Measurements from ENCODE around the gene VIM. TPM values are rescaled to one million over a fixed set of nuclear protein-coding genes. Genes with fewer than 3 reads are reported as not detected.

VIM gene
- total and polyA plus RNA-seq, 2 experiments from 2014 or later: 131 to 228 TPM

- no peak for ATAC-seq
- peaks cover 54% of the 10 kb centered on the region for H3K4me1 Mint-ChIP-seq
- 0 out of 2 replicates have a peak overlapping the region, but pooled peaks have one; percentile 97 for H3K27ac Mint-ChIP-seq
These were observed 25.5 kb upstream of the VIM start for GRCh38 chr10:17202506-17202905.

More at GRCh38 chr10:17202506-17202905, 25.5 kb upstream of the VIM start:
- Histone ChIP-seq H3K36me3 (ENCODE audit: insufficient read depth) (no peaks in the 10 kb centered on the region), H3F3A (replicated peaks; ENCODE audit: low read depth) (no peaks in the 10 kb centered on the region), H2AFZ (peak overlapping the region; percentile 28), H3K27ac (ENCODE audit: low read depth) (peak overlapping the region; percentile 80), H3K4me3 (no peak overlapping the region), H3K9me2 (ENCODE audit: insufficient read depth) (no peaks in the 10 kb centered on the region), H3K4me2 (0 out of 2 replicates have a peak overlapping the region, but pooled peaks have one; percentile 93), H3K27me3 (ENCODE audit: insufficient read depth) (no peaks in the 10 kb centered on the region), H3K4me1 (ENCODE audit: insufficient read depth) (peaks cover 37% of the 10 kb centered on the region), H4K20me1 (replicated peaks; ENCODE audit: insufficient read depth) (no peaks in the 10 kb centered on the region), H3K79me2 (replicated peaks; ENCODE audit: insufficient read depth) (peaks cover 16% of the 10 kb centered on the region)
- Mint-ChIP-seq H3K4me3 (no peak overlapping the region; the same call in 2 of the 3 replicates), H3K27me3 (ENCODE audit: insufficient read depth, low read depth, poor library complexity) (no peaks in the 10 kb centered on the region), H3K9me3 (no peaks in the 10 kb centered on the region), H3K36me3 (ENCODE audit: low read depth) (no peaks in the 10 kb centered on the region)
- DNase-seq (ENCODE audit: low spot score): no peak
- TF ChIP-seq NANOG (IDR thresholded peaks at IDR 0.05; ENCODE audit: borderline replicate concordance) (no peak), POLR2AphosphoS5 (IDR thresholded peaks at IDR 0.05; ENCODE audit: low read depth) (no peak), EZH2phosphoT487 (IDR thresholded peaks at IDR 0.05; ENCODE audit: unreplicated experiment) (no peak), EZH2 (IDR thresholded peaks at IDR 0.05; ENCODE audit: low read depth, unreplicated experiment) (no peak), STAT1 (IDR thresholded peaks at IDR 0.05; ENCODE audit: unreplicated experiment) (no peak), CTCF (conservative IDR thresholded peaks at IDR 0.05; ENCODE audit: low read depth in 2 of 2) (no peak), ZNF114 (CRISPR knock-in tag; IDR thresholded peaks at IDR 0.05) (no peak), JUNB (IDR thresholded peaks at IDR 0.05; ENCODE audit: unreplicated experiment) (no peak), ZNF331 (CRISPR knock-in tag; IDR thresholded peaks at IDR 0.05; ENCODE audit: low read depth) (no peak), CREB1 (CRISPR knock-in tag; IDR thresholded peaks at IDR 0.05; ENCODE audit: low read depth) (no peak)
- TF ChIP-seq, protein P1, sequence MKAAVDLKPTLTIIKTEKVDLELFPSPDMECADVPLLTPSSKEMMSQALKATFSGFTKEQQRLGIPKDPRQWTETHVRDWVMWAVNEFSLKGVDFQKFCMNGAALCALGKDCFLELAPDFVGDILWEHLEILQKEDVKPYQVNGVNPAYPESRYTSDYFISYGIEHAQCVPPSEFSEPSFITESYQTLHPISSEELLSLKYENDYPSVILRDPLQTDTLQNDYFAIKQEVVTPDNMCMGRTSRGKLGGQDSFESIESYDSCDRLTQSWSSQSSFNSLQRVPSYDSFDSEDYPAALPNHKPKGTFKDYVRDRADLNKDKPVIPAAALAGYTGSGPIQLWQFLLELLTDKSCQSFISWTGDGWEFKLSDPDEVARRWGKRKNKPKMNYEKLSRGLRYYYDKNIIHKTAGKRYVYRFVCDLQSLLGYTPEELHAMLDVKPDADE (IDR thresholded peaks at IDR 0.05): no peak
- TF ChIP-seq, protein P2, sequence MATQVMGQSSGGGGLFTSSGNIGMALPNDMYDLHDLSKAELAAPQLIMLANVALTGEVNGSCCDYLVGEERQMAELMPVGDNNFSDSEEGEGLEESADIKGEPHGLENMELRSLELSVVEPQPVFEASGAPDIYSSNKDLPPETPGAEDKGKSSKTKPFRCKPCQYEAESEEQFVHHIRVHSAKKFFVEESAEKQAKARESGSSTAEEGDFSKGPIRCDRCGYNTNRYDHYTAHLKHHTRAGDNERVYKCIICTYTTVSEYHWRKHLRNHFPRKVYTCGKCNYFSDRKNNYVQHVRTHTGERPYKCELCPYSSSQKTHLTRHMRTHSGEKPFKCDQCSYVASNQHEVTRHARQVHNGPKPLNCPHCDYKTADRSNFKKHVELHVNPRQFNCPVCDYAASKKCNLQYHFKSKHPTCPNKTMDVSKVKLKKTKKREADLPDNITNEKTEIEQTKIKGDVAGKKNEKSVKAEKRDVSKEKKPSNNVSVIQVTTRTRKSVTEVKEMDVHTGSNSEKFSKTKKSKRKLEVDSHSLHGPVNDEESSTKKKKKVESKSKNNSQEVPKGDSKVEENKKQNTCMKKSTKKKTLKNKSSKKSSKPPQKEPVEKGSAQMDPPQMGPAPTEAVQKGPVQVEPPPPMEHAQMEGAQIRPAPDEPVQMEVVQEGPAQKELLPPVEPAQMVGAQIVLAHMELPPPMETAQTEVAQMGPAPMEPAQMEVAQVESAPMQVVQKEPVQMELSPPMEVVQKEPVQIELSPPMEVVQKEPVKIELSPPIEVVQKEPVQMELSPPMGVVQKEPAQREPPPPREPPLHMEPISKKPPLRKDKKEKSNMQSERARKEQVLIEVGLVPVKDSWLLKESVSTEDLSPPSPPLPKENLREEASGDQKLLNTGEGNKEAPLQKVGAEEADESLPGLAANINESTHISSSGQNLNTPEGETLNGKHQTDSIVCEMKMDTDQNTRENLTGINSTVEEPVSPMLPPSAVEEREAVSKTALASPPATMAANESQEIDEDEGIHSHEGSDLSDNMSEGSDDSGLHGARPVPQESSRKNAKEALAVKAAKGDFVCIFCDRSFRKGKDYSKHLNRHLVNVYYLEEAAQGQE (IDR thresholded peaks at IDR 0.05; ENCODE audit: unreplicated experiment): no peak
- TF ChIP-seq, protein P3, sequence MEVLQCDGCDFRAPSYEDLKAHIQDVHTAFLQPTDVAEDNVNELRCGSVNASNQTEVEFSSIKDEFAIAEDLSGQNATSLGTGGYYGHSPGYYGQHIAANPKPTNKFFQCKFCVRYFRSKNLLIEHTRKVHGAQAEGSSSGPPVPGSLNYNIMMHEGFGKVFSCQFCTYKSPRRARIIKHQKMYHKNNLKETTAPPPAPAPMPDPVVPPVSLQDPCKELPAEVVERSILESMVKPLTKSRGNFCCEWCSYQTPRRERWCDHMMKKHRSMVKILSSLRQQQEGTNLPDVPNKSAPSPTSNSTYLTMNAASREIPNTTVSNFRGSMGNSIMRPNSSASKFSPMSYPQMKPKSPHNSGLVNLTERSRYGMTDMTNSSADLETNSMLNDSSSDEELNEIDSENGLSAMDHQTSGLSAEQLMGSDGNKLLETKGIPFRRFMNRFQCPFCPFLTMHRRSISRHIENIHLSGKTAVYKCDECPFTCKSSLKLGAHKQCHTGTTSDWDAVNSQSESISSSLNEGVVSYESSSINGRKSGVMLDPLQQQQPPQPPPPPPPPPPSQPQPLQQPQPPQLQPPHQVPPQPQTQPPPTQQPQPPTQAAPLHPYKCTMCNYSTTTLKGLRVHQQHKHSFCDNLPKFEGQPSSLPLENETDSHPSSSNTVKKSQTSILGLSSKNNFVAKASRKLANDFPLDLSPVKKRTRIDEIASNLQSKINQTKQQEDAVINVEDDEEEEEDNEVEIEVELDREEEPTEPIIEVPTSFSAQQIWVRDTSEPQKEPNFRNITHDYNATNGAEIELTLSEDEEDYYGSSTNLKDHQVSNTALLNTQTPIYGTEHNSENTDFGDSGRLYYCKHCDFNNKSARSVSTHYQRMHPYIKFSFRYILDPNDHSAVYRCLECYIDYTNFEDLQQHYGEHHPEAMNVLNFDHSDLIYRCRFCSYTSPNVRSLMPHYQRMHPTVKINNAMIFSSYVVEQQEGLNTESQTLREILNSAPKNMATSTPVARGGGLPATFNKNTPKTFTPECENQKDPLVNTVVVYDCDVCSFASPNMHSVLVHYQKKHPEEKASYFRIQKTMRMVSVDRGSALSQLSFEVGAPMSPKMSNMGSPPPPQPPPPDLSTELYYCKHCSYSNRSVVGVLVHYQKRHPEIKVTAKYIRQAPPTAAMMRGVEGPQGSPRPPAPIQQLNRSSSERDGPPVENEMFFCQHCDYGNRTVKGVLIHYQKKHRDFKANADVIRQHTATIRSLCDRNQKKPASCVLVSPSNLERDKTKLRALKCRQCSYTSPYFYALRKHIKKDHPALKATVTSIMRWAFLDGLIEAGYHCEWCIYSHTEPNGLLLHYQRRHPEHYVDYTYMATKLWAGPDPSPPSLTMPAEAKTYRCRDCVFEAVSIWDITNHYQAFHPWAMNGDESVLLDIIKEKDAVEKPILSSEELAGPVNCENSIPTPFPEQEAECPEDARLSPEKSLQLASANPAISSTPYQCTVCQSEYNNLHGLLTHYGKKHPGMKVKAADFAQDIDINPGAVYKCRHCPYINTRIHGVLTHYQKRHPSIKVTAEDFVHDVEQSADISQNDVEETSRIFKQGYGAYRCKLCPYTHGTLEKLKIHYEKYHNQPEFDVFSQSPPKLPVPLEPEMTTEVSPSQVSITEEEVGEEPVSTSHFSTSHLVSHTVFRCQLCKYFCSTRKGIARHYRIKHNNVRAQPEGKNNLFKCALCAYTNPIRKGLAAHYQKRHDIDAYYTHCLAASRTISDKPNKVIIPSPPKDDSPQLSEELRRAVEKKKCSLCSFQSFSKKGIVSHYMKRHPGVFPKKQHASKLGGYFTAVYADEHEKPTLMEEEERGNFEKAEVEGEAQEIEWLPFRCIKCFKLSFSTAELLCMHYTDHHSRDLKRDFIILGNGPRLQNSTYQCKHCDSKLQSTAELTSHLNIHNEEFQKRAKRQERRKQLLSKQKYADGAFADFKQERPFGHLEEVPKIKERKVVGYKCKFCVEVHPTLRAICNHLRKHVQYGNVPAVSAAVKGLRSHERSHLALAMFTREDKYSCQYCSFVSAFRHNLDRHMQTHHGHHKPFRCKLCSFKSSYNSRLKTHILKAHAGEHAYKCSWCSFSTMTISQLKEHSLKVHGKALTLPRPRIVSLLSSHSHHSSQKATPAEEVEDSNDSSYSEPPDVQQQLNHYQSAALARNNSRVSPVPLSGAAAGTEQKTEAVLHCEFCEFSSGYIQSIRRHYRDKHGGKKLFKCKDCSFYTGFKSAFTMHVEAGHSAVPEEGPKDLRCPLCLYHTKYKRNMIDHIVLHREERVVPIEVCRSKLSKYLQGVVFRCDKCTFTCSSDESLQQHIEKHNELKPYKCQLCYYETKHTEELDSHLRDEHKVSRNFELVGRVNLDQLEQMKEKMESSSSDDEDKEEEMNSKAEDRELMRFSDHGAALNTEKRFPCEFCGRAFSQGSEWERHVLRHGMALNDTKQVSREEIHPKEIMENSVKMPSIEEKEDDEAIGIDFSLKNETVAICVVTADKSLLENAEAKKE (CRISPR knock-in tag; IDR thresholded peaks at IDR 0.05): no peak
